B cell (primary cell): ENCODE measurements around the gene RNF149. TPM values are rescaled to one million over a fixed set of nuclear protein-coding genes. Genes with fewer than 3 reads are reported as not detected.
"Not testable (repeated sequence)": the region's sequence is repeated elsewhere in the genome, so short reads cannot be mapped to it uniquely, and the experiment has no call there.

ENCODE experiments used
- ATAC-seq: fragments of 200-7000 bp; cut with Tn5 transposase; one replicate; pipeline ENCODE4 v1.10.0; 2021; ENCODE audit warnings: low read depth, mild to moderate bottlenecking, moderate number of reproducible peaks, moderate library complexity
- CTCF ChIA-PET: fragments of 350-600 bp; sonication (Branson Sonifier 250); formaldehyde crosslinking; loops from one replicate; lab custom pipeline; 2021; ENCODE audit warnings: antibody characterized with exemption, inconsistent platforms; lab: Charles Lee
- POLR2A ChIA-PET: fragments of 350-600 bp; sonication (Branson Sonifier 250); formaldehyde crosslinking; loops from one replicate; lab custom pipeline; 2021; ENCODE audit warnings: antibody characterized with exemption; lab: Charles Lee
- DNase-seq: peaks from one replicate; pipeline ENCODE4 v3.0.0; 2013
- H2AFZ ChIP-seq: 2 replicates; pipeline ENCODE4 v1.6.1; 2012; ENCODE audit warnings: mild to moderate bottlenecking, low read depth, low read length; ENCODE audit not compliant: insufficient read depth, poor library complexity, severe bottlenecking
- H3K27ac ChIP-seq, 2 donors: 1 replicate in 1 of 2; 2 replicates in 1 of 2; pipeline ENCODE4 v1.5.1; 2012 to 2013; ENCODE audit warnings: low read length in 2 of 2, mild to moderate bottlenecking in 2 of 2, moderate library complexity in 1 of 2
- H3K27me3 ChIP-seq, 4 experiments: fragments of 200-600 bp in 1 of 4; sonication (generic) in 1 of 4; replicated peaks in 1 of 4; 1 replicate in 2 of 4; 2 replicates in 2 of 4; pipeline versions ENCODE4 v1.6.1 to v1.7.0; 2013 to 2016; ENCODE audit warnings: low read length in 3 of 4, mild to moderate bottlenecking in 2 of 4, mixed read lengths in 1 of 4, moderate library complexity in 1 of 4; ENCODE audit not compliant: insufficient read depth in 4 of 4, control insufficient read depth in 3 of 4; ENCODE audit errors: control extremely low read depth in 1 of 4
- H3K36me3 ChIP-seq, 2 experiments: replicated peaks in 1 of 2; 1 replicate in 1 of 2; 2 replicates in 1 of 2; pipeline versions ENCODE4 v1.6.1 to v1.7.1; 2013; ENCODE audit warnings: low read length in 1 of 2; ENCODE audit not compliant: insufficient read depth in 2 of 2, control insufficient read depth in 1 of 2; ENCODE audit errors: control extremely low read depth in 1 of 2, extremely low read depth in 1 of 2
- H3K4me1 ChIP-seq, 2 donors: fragments of 200-600 bp in 1 of 2; sonication (generic) in 1 of 2; 1 replicate in 1 of 2; 2 replicates in 1 of 2; pipeline versions ENCODE4 v1.5.1 to v1.6.1; 2013 to 2017; ENCODE audit warnings: low read length in 2 of 2; ENCODE audit not compliant: control insufficient read depth in 2 of 2, insufficient read depth in 2 of 2
- H3K4me2 ChIP-seq: replicated peaks from 2 replicates; pipeline ENCODE3; 2012; ENCODE audit warnings: mild to moderate bottlenecking, low read depth, low read length; ENCODE audit not compliant: poor library complexity, severe bottlenecking
- H3K4me3 ChIP-seq, 5 experiments: fragments of 200-600 bp in 1 of 5; sonication (generic) in 1 of 5; 1 replicate in 3 of 5; 2 replicates in 2 of 5; pipeline versions ENCODE4 v1.5.1 to v1.7.0; 2011 to 2016; ENCODE audit warnings: low read length in 4 of 5, mild to moderate bottlenecking in 4 of 5, low read depth in 2 of 5, control low read depth in 1 of 5, moderate library complexity in 1 of 5; ENCODE audit not compliant: insufficient read depth in 1 of 5; ENCODE audit errors: control extremely low read depth in 1 of 5, extremely low read depth in 1 of 5
- H3K79me2 ChIP-seq: fragments of 200-600 bp; sonication (generic); one replicate; pipeline ENCODE4 v1.6.0; 2016; ENCODE audit warnings: low read length; ENCODE audit not compliant: control insufficient read depth, insufficient read depth
- H3K9ac ChIP-seq: fragments of 200-600 bp; sonication (generic); 2 replicates; pipeline ENCODE4 v1.6.1; 2017; ENCODE audit warnings: mild to moderate bottlenecking, low read length, moderate library complexity
- H3K9me3 ChIP-seq, 3 donors: one replicate each; pipeline versions ENCODE4 v1.6.1 to v1.7.1; 2013; ENCODE audit warnings: low read length in 2 of 3; ENCODE audit not compliant: control insufficient read depth in 2 of 3, insufficient read depth in 1 of 3; ENCODE audit errors: control extremely low read depth in 1 of 3
- H4K20me1 ChIP-seq: 2 replicates; pipeline ENCODE4 v1.6.0; 2012; ENCODE audit warnings: mild to moderate bottlenecking, low read length; ENCODE audit not compliant: insufficient read depth, control insufficient read depth, poor library complexity, severe bottlenecking
- H3K27ac Mint-ChIP-seq: one replicate; pipeline ENCODE4 v1.8.0; 2021; ENCODE audit warnings: mixed read lengths
- H3K27me3 Mint-ChIP-seq: one replicate; pipeline ENCODE4 v1.8.0; 2021; ENCODE audit warnings: mixed read lengths
- H3K4me1 Mint-ChIP-seq: one replicate; pipeline ENCODE4 v1.8.0; 2021; ENCODE audit warnings: mixed read lengths
- H3K4me3 Mint-ChIP-seq: one replicate; pipeline ENCODE4 v1.8.0; 2021; ENCODE audit warnings: mixed read lengths
- H3K9me3 Mint-ChIP-seq: one replicate; pipeline ENCODE4 v1.8.0; 2022; ENCODE audit warnings: mixed read lengths; ENCODE audit not compliant: insufficient read depth
- CTCF ChIP-seq: fragments of 200-600 bp; IDR thresholded peaks from one replicate; pipeline ENCODE4 v1.8.0; 2022; ENCODE audit warnings: antibody characterized with exemption, mild to moderate bottlenecking
- EZH2 ChIP-seq: IDR thresholded peaks from 2 replicates; pipeline ENCODE4 v1.6.1; 2012; ENCODE audit warnings: borderline replicate concordance, low read depth, mild to moderate bottlenecking, moderate library complexity, low read length; ENCODE audit not compliant: insufficient read depth, poor library complexity, severe bottlenecking
- WGBS: methylation state at CpG from one replicate; pipeline ENCODE4 v1.1.5; 2013; ENCODE audit warnings: missing lambda C conversion rate; ENCODE audit not compliant: insufficient coverage; 5-methylcytosine and 5-hydroxymethylcytosine counted together
- intact Hi-C: fragments of 100-400 bp; cut with micrococcal nuclease; formaldehyde crosslinking; loops from one replicate; pipeline ENCODE4 v1.10.0; 2022
- polyA plus RNA-seq: library from polyadenylated mRNA; depleted of rRNA; stranded (reverse); fragments of >200 nt; gene quantifications from 2 replicates; pipeline ENCODE4 v1.2.3, GENCODE V29; 2012
- total RNA-seq, 2 donors: library from RNA; stranded (reverse); fragments of 120-200 nt in 1 of 2; gene quantifications; 1 replicate in 1 of 2; 2 replicates in 1 of 2; pipeline versions ENCODE4 v1.2.3 to v1.2.4, GENCODE V29; 2013 to 2022

Gene RNF149
- total and polyA plus RNA-seq, 2 donors (not counting 1 experiment from before 2014, with no cell fraction given), result 28.2 to 71.6 TPM

DNA sequence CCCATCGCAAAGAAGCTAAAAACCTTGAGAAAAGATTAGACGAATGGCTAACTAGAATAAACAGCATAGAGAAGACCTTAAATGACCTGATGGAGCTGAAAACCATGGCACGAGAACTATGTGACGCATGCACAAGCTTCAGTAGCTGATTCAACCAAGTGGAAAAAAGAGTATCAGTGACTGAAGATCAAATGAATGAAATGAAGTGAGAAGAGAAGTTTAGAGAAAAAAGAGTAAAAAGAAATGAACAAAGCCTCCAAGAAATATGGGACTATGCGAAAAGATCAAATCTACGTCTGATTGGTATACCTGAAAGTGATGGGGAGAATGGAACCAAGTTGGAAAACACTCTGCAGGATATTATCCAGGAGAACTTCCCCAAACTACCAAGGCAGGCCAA lies 8.1 kb upstream of the RNF149 start:
- H3K9me3 Mint-ChIP-seq, H3K9ac ChIP-seq, H3K4me1 ChIP-seq, H3K27me3 Mint-ChIP-seq, H3K27me3 ChIP-seq, H3K27ac ChIP-seq, ATAC-seq, H3K4me2 ChIP-seq, H2AFZ ChIP-seq, H3K4me3 Mint-ChIP-seq, DNase-seq, POLR2A ChIA-PET, H4K20me1 ChIP-seq, H3K27ac Mint-ChIP-seq, H3K36me3 ChIP-seq, H3K9me3 ChIP-seq, CTCF ChIA-PET, H3K79me2 ChIP-seq, H3K4me3 ChIP-seq, H3K4me1 Mint-ChIP-seq, intact Hi-C loops: not testable (repeated sequence)
- WGBS, result no CpG with 5 or more reads among the region's 6 CpGs

- Histone ChIP-seq H3K9ac (peak overlapping the region; percentile 27), H3K4me3 (no peak overlapping the region), H3K27me3 (peaks cover 0 to 4% (median 0%) of the 10 kb centered on the region in 4 experiments), H3K79me2 (peaks cover 21% of the 10 kb centered on the region), H4K20me1 (peaks cover 3% of the 10 kb centered on the region), H3K4me1 (peaks cover 19 to 26% of the 10 kb centered on the region in 2 donors), H3K4me2 (peak overlapping the region; percentile 52), H3K36me3 (no peaks in the 10 kb centered on the region), H3K9me3 (peaks cover 0 to 1% (median 0%) of the 10 kb centered on the region in 3 donors), H3K27ac (no peak overlapping the region), H2AFZ (peak overlapping the region; percentile 17)
- H3K9me3 Mint-ChIP-seq, result no peaks in the 10 kb centered on the region
- ChIA-PET CTCF (no interaction called here), POLR2A (no interaction called here)
- WGBS, result no CpG with 5 or more reads among the region's 3 CpGs
- H3K27me3 Mint-ChIP-seq, result peaks cover 3% of the 10 kb centered on the region
- peak; percentile 44 for DNase-seq
- H3K4me3 Mint-ChIP-seq, result peak overlapping the region; percentile 14
- peaks cover 24% of the 10 kb centered on the region for H3K4me1 Mint-ChIP-seq
- ATAC-seq, result no peak
- TF ChIP-seq CTCF, result no peak
- no peak for TF ChIP-seq EZH2
- H3K27ac Mint-ChIP-seq, result peak overlapping the region; percentile 21
- intact Hi-C loops, result no loop called here
Observed at GRCh38 chr2:101311696-101312017, 3.2 kb upstream of the RNF149 start.
